K562 (cell line): ENCODE measurements around the gene FN3K. TPM values are rescaled to one million over a fixed set of nuclear protein-coding genes. Genes with fewer than 3 reads are reported as not detected.

Experiments
- CREM ChIP-seq: IDR thresholded peaks from 2 replicates; pipeline ENCODE4 v1.6.1; 2014; ENCODE audit warnings: antibody characterized with exemption, low read depth
- EGR1 ChIP-seq: fragments of 450-650 bp; conservative IDR thresholded peaks from 2 replicates; pipeline ENCODE4 v1.6.1; 2017; ENCODE audit warnings: mild to moderate bottlenecking
- FOXA1 ChIP-seq: fragments of 450-650 bp; IDR thresholded peaks from 2 replicates; pipeline ENCODE4 v1.6.1; 2016; ENCODE audit warnings: mild to moderate bottlenecking, borderline replicate concordance
- FOXP1 ChIP-seq: sonication (generic); formaldehyde crosslinking; IDR thresholded peaks from 2 replicates; pipeline ENCODE4 v1.8.0; 2022; ENCODE audit warnings: mild to moderate bottlenecking, missing genetic modification reagents
- RCOR1 ChIP-seq, 2 experiments: IDR thresholded peaks; 2 replicates each; pipeline ENCODE4 v1.6.1; 2012; ENCODE audit warnings: low read depth in 2 of 2, low read length in 2 of 2, borderline replicate concordance in 1 of 2, improper control_type of control experiment in 1 of 2
- SMARCC2 ChIP-seq: fragments of 450-650 bp; IDR thresholded peaks from 2 replicates; pipeline ENCODE4 v1.6.1; 2017; ENCODE audit warnings: antibody characterized with exemption, moderate library complexity, mild to moderate bottlenecking, low read depth
- SMC3 ChIP-seq: conservative IDR thresholded peaks from 2 replicates; pipeline ENCODE4 v1.6.1; 2011; ENCODE audit warnings: low read depth, low read length, improper control_type of control experiment; ENCODE audit not compliant: insufficient read depth
- TSC22D4 ChIP-seq: fragments of 450-650 bp; IDR thresholded peaks from 2 replicates; pipeline ENCODE4 v1.6.1; 2016; ENCODE audit warnings: missing genetic modification characterization, missing biosample characterization, control low read depth
- ZNF174 ChIP-seq: fragments of 250-450 bp; sonication (Bioruptor Pico); IDR thresholded peaks from 2 replicates; pipeline ENCODE4 v1.4.0; 2020; ENCODE audit warnings: mild to moderate bottlenecking
- ZNF197 ChIP-seq: fragments of 200-800 bp; sonication (Bioruptor generic); IDR thresholded peaks from 2 replicates; pipeline ENCODE4 v1.6.1; 2016; ENCODE audit warnings: low read depth, missing genetic modification characterization, missing compliant biosample characterization
- ZNF23 ChIP-seq: fragments of 250-450 bp; sonication (Bioruptor Pico); IDR thresholded peaks from 2 replicates; pipeline ENCODE4 v1.4.0; 2020; ENCODE audit warnings: mild to moderate bottlenecking
- polyA plus RNA-seq, 8 experiments: library from polyadenylated mRNA; depleted of rRNA in 4 of 8; stranded (reverse) in 5 of 8; unstranded in 3 of 8; fragments of >200 nt; fragmentation: Nextera tagmentation in 2 of 8; fragmentation: Illumina TruSeq in 1 of 8; extraction: Ambion mirVana in 2 of 8; extraction: Trizol in 1 of 8; gene quantifications; 2 replicates each; pipeline versions ENCODE4 v1.2.1 to v1.2.3, GENCODE V29; 2011 to 2014; ENCODE audit warnings: inconsistent platforms in 1 of 8, missing spikeins in 1 of 8
- total RNA-seq, 7 experiments: library from RNA; depleted of rRNA in 6 of 7; stranded (reverse); fragments of >200 nt in 6 of 7; fragmentation: Illumina TruSeq in 2 of 7; extraction: Trizol in 2 of 7; gene quantifications; 2 replicates each; pipeline versions ENCODE4 v1.2.1 to v1.2.3, GENCODE V29; 2011 to 2021; ENCODE audit warnings: low replicate concordance in 1 of 7
- TF ChIP-seq, protein P1 (sequence below), 2 experiments: fragments of 450-650 bp in 1 of 2; IDR thresholded peaks; 2 replicates each; pipeline ENCODE4 v1.6.1; 2011 to 2017; ENCODE audit warnings: low read depth in 2 of 2, antibody characterized with exemption in 1 of 2, borderline replicate concordance in 1 of 2, low read length in 1 of 2, mild to moderate bottlenecking in 1 of 2, mixed read lengths in 1 of 2; ENCODE audit not compliant: control insufficient read depth in 1 of 2
- TF ChIP-seq, protein P2 (sequence below), 2 experiments: IDR thresholded peaks; 2 replicates each; pipeline ENCODE4 v1.6.1; 2011; ENCODE audit warnings: borderline replicate concordance in 1 of 2, control low read depth in 1 of 2, low read depth in 1 of 2, low read length in 1 of 2, mild to moderate bottlenecking in 1 of 2, mixed read lengths in 1 of 2, moderate library complexity in 1 of 2; ENCODE audit not compliant: insufficient read depth in 1 of 2, insufficient read length in 1 of 2, poor library complexity in 1 of 2, severe bottlenecking in 1 of 2; ENCODE audit errors: extremely low read depth in 1 of 2
- TF ChIP-seq, protein P3 (sequence below): sonication (generic); formaldehyde crosslinking; IDR thresholded peaks from 2 replicates; pipeline ENCODE4 v1.8.0; 2022; ENCODE audit warnings: mild to moderate bottlenecking, missing genetic modification reagents, borderline replicate concordance
- TF ChIP-seq, protein P4 (sequence below): sonication (generic); formaldehyde crosslinking; IDR thresholded peaks from 2 replicates; pipeline ENCODE4 v1.8.0; 2023; ENCODE audit warnings: mild to moderate bottlenecking, missing genetic modification reagents

The FN3K gene
- total and polyA plus RNA-seq, 9 of the 15 experiments (the other 6 are each of a cell fraction or from before 2014, with no cell fraction given), result 0.08 to 22.7 (median 3.8) TPM

DNA sequence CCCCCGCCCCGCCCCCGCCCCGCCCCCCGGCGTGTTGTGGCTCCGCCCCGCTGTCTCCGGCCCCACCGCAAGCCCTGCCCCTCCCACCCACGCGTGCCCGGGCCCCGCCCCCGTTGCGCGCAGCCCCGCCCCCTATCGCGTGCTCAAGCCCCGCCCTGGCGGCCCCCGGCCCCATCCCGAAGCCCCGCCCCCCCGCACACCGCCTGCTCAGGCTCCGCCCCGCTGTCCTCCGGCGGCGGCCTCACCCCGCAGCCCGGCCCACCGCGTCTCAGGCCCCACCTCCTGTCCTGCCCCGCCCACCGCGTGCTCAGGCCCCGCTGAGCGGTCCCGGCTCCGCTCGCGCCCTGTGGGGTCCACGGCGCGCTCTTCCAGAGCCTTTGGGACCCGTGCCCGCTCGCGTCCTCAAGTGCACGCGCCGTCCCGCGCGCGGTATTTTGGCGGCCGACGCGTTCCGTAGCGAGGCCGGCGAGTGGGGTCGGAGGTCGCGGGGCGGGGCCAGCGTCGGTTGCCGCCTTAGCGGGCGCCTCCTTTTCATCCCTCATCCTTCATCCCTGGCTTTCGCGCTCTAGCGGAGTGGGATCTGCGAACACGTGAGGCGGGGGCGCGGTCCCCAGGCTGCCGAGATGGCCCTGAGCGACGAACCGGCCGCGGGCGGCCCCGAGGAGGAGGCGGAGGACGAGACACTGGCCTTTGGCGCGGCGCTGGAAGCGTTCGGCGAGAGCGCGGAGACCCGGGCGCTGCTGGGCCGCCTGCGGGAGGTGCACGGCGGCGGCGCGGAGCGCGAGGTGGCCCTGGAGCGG is 16.4 kb downstream of the FN3K start, which contains the start of gene TBCD (continued):
- TF ChIP-seq EGR1, result peak; percentile 69
- no peak for TF ChIP-seq FOXA1
- no peak for TF ChIP-seq ZNF174
- TF ChIP-seq, protein P1, sequence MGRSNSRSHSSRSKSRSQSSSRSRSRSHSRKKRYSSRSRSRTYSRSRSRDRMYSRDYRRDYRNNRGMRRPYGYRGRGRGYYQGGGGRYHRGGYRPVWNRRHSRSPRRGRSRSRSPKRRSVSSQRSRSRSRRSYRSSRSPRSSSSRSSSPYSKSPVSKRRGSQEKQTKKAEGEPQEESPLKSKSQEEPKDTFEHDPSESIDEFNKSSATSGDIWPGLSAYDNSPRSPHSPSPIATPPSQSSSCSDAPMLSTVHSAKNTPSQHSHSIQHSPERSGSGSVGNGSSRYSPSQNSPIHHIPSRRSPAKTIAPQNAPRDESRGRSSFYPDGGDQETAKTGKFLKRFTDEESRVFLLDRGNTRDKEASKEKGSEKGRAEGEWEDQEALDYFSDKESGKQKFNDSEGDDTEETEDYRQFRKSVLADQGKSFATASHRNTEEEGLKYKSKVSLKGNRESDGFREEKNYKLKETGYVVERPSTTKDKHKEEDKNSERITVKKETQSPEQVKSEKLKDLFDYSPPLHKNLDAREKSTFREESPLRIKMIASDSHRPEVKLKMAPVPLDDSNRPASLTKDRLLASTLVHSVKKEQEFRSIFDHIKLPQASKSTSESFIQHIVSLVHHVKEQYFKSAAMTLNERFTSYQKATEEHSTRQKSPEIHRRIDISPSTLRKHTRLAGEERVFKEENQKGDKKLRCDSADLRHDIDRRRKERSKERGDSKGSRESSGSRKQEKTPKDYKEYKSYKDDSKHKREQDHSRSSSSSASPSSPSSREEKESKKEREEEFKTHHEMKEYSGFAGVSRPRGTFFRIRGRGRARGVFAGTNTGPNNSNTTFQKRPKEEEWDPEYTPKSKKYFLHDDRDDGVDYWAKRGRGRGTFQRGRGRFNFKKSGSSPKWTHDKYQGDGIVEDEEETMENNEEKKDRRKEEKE (IDR thresholded peaks at IDR 0.05; ENCODE audit: borderline replicate concordance in 1 of 2, control insufficient read depth in 1 of 2, low read depth in 2 of 2, low read length in 1 of 2), result no peak
- TF ChIP-seq SMARCC2, result no peak
- TF ChIP-seq FOXP1, result peak; percentile 92
- TF ChIP-seq, protein P2, sequence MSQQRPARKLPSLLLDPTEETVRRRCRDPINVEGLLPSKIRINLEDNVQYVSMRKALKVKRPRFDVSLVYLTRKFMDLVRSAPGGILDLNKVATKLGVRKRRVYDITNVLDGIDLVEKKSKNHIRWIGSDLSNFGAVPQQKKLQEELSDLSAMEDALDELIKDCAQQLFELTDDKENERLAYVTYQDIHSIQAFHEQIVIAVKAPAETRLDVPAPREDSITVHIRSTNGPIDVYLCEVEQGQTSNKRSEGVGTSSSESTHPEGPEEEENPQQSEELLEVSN (IDR thresholded peaks at IDR 0.05; ENCODE audit: borderline replicate concordance in 1 of 2, extremely low read depth in 1 of 2, insufficient read depth in 1 of 2, insufficient read length in 1 of 2, low read depth in 1 of 2, low read length in 1 of 2, poor library complexity in 1 of 2, severe bottlenecking in 1 of 2), result peak; percentile 82 to 94
- TF ChIP-seq CREM, result peak; percentile 79
- TF ChIP-seq ZNF23, result no peak
- no peak for TF ChIP-seq SMC3
- TF ChIP-seq, protein P3, sequence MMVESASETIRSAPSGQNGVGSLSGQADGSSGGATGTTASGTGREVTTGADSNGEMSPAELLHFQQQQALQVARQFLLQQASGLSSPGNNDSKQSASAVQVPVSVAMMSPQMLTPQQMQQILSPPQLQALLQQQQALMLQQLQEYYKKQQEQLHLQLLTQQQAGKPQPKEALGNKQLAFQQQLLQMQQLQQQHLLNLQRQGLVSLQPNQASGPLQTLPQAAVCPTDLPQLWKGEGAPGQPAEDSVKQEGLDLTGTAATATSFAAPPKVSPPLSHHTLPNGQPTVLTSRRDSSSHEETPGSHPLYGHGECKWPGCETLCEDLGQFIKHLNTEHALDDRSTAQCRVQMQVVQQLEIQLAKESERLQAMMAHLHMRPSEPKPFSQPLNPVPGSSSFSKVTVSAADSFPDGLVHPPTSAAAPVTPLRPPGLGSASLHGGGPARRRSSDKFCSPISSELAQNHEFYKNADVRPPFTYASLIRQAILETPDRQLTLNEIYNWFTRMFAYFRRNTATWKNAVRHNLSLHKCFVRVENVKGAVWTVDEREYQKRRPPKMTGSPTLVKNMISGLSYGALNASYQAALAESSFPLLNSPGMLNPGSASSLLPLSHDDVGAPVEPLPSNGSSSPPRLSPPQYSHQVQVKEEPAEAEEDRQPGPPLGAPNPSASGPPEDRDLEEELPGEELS (CRISPR knock-in tag), result peak; percentile 77; the same call in 1 of the 2 replicates
- 0 out of 2 replicates have a peak, but pooled peaks have one; percentile 58 for TF ChIP-seq ZNF197 (CRISPR knock-in tag)
- TF ChIP-seq, protein P4, sequence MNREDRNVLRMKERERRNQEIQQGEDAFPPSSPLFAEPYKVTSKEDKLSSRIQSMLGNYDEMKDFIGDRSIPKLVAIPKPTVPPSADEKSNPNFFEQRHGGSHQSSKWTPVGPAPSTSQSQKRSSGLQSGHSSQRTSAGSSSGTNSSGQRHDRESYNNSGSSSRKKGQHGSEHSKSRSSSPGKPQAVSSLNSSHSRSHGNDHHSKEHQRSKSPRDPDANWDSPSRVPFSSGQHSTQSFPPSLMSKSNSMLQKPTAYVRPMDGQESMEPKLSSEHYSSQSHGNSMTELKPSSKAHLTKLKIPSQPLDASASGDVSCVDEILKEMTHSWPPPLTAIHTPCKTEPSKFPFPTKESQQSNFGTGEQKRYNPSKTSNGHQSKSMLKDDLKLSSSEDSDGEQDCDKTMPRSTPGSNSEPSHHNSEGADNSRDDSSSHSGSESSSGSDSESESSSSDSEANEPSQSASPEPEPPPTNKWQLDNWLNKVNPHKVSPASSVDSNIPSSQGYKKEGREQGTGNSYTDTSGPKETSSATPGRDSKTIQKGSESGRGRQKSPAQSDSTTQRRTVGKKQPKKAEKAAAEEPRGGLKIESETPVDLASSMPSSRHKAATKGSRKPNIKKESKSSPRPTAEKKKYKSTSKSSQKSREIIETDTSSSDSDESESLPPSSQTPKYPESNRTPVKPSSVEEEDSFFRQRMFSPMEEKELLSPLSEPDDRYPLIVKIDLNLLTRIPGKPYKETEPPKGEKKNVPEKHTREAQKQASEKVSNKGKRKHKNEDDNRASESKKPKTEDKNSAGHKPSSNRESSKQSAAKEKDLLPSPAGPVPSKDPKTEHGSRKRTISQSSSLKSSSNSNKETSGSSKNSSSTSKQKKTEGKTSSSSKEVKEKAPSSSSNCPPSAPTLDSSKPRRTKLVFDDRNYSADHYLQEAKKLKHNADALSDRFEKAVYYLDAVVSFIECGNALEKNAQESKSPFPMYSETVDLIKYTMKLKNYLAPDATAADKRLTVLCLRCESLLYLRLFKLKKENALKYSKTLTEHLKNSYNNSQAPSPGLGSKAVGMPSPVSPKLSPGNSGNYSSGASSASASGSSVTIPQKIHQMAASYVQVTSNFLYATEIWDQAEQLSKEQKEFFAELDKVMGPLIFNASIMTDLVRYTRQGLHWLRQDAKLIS, result peak; percentile 80
- TF ChIP-seq TSC22D4 (tag), result no peak
- TF ChIP-seq RCOR1 (IDR thresholded peaks at IDR 0.05; ENCODE audit: borderline replicate concordance in 1 of 2, low read depth in 2 of 2, low read length in 2 of 2), result peak in 1 of 2 experiments; percentile 59; a peak in 1 of 4 replicates
